HG02798 (cell line): Measurements from ENCODE around the gene ADAMTS4.
"Not testable (repeated sequence)": the region's sequence is repeated elsewhere in the genome, so short reads cannot be mapped to it uniquely, and the experiment has no call there.

ENCODE experiments used
- ATAC-seq: cut with Tn5 transposase; IDR thresholded peaks from one replicate; pipeline ENCODE4 v1.9.1; 2021; ENCODE audit warnings: mild to moderate bottlenecking; ENCODE audit not compliant: unreplicated experiment, poor library complexity

ADAMTS4 gene, protein sequence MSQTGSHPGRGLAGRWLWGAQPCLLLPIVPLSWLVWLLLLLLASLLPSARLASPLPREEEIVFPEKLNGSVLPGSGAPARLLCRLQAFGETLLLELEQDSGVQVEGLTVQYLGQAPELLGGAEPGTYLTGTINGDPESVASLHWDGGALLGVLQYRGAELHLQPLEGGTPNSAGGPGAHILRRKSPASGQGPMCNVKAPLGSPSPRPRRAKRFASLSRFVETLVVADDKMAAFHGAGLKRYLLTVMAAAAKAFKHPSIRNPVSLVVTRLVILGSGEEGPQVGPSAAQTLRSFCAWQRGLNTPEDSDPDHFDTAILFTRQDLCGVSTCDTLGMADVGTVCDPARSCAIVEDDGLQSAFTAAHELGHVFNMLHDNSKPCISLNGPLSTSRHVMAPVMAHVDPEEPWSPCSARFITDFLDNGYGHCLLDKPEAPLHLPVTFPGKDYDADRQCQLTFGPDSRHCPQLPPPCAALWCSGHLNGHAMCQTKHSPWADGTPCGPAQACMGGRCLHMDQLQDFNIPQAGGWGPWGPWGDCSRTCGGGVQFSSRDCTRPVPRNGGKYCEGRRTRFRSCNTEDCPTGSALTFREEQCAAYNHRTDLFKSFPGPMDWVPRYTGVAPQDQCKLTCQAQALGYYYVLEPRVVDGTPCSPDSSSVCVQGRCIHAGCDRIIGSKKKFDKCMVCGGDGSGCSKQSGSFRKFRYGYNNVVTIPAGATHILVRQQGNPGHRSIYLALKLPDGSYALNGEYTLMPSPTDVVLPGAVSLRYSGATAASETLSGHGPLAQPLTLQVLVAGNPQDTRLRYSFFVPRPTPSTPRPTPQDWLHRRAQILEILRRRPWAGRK

DNA sequence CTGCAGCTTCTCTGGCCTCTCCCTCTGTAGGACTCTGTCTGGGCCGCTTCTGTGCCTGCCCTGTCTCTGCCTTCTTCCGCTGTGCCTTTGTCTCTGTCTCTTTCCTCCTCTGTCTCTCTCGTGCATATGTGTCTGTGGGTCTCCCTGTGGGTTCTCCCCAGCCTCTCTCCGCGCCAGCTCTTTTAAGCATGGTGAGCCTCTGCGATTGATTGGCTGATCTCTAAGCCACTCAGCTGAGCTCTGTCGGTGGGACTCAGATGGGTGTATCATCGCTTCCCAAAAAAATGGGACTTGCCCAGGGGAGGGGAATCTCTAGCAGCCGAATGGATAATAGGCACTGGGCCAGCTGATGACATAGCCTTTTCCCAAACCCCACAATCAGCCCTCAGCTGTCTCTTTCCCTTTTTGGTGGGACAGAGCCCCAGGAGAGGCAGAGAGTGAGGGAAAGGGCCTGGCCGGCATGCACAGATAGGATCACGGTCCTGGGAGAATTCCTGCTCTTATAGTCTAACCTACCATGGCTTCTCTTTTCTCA, at the start of gene ADAMTS4:
TSS of gene ADAMTS4 (minus strand) at position 158 of the 535 bp plus-strand sequence. CDS start 427 bp downstream, outside the sequence.
- no peak for ATAC-seq

DNA sequence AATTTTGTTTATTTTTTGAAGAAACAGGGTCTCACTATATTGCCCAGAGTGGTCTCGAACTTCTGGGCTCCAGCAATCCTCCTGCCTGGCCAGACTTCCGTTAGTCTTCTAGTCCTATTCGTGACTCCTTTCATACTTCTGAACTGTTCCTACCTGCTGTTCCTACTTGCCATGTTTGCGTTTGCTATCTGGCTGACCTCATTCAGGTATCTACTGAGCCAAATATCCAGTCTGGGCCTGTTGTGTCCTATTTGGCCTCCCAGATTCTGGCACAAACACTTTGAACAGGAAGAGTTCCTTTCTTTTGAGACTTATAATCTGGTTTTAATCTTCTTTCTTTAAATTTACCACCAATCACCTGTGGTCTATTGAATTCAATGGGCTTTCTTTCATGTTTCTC, 46.0 kb upstream of the ADAMTS4 start:
- no peak for ATAC-seq

DNA sequence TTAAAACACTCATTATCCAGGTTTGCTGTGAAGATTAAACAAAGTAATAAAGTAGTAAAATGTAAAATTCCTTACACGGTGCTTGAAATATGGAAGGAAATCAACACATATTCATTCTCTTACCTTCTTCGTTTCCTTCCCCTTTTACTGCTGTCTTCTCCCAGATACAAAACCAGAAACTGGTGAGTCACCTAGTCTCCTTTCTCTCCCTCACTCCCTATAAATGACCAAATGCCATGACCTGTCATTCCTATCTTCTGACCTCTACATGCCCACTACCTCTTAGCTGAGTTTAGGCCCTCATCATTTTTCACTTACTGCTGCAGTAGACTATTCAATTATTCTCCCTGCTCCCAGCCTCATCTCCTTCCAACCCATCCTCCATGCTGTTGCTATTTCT, 43.5 kb upstream of the ADAMTS4 start:
- ATAC-seq = no peak

DNA sequence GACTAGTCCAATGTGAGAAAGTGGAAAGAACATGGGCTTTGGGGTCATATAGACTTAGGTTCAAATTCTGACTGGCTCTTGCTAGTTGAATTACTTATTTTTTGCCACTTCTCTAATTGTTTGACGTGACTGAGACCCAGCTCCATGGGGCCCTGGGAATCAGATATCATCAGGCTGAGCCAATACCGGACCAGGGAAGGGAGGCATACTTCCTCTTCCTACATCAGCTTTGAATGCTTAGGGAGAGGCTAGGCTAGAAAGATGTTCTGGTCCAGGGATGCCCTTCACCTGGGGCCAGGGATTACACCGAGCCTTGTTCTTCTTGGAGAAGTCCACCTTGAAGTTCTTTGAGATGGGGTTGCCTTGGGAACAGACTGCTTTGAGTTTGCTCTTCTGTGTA, 42.8 kb upstream of the ADAMTS4 start:
- no peak for ATAC-seq

DNA sequence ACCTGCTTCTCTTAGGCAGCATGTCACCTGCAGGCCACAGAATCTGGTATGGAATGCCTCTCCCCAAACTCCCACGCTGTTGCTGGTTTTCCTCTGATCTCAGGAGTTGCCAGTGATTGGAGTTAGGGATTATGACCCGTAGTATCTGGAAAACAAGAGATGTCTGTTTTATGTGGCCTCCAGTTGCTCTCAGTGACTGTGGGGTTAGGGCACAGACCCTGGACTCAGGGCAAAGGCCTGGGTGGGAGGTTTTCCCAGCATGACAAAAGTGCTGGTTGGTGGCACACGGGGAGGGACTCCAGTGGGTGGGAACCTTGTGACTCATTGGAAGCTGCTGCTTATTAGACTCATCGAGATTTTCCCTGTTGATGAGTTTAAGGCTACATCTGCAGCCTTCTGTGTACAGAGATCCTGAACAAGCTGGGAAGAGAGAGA, 39.2 kb upstream of the ADAMTS4 start, which contains the start of gene NR1I3:
TSS of gene NR1I3 (minus strand) at position 165 of the 435 bp plus-strand sequence. CDS start 1,638 bp downstream, outside the sequence.
- ATAC-seq = no peak

DNA sequence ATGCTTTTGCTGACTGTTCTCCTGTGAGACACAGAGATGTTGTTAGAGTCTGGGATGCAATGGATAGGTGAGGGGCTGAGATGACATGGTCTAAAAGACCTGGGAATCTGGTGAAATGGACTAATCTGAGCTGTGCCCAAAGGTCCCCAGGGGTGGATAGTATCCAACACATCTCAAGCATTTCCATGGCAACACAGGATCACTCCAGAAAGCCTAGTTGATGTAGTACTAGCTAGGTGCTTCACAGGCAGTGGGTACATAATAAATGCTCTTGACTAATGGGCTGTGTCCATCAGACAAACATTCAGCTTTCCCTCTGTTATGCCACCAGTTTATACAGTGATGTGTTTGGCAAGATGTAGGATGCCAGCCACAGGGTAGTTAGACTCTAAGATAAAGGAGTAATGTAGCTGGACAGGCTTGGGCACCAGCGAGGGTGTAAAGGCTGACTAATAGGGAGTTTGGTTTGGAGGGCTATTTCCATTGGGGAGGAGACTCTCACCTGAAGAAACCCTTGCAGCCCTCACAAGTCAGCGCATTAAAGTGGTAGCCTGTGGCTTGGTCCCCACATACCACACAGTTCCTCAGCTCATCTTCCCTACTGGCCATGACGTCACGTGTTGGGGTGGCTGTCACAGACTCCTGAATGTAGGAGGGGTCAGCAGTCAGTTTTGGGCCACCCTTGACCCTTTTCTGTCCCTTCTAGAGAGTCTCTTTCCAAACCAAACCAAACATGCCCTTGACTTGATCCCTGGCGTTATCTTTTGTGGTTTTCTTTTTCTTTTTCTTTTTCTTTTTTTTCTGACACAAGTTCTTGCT, 37.3 kb upstream of the ADAMTS4 start:
- no peak for ATAC-seq

DNA sequence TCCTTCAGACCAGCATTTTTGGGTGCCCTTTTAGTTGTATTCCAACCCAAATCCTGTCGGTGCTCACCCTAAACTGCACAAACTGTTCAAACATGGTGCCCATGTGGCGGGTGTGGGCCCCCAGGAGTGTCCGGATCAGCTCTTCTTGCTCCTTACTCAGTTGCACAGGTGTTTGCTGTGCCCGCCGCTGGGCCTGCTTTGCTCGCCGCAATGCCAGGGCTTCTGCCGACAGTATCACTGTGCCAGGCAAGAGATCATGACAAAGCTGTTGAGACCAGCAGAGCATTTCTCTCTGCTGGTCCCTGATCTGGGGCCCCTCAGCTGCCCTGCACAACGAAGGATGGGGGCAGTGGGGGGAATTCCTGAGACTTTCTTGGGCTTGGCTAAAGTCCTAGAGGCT, 34.2 kb upstream of the ADAMTS4 start:
- no peak for ATAC-seq

DNA sequence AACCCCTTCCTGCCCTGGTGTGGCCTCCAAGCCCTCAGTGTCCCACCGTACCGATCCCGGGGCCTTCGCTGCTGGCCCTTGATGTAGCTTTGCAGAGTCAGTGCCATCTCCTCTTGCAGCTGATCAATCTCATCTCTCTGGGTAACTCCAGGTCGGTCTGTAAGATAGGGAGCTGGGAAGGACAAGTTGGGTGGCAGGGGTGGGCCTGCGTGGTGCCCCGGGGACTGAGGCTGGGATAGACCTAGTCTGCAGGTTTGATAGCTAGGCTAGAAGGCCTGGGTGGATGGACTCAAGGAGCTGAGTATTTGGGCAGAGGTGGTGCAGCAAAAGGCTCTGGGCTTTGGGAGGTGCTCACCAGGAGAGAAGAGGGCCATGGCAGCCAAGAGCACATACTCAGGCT, 31.9 kb upstream of the ADAMTS4 start:
- ATAC-seq = no peak

DNA sequence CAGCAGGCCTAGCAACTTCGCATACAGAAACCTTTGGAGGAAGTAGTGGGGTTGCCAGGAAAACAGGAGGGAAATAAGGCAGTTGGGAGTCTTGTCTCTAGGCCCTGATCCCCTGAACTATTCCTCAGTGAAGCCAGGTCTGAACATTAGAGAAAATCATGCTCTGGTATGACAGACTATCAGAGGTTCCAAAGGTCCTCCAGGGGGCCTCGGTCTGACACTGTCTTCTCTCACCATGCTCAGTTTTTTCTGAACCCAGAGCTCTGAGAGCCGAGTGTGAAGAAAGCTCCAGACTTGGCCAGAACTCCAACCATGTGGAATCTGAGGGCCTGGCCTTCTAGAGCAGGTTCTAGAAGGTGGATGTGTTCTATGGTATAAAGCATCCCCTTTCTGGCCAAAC, 31.0 kb upstream of the ADAMTS4 start:
- ATAC-seq = no peak

DNA sequence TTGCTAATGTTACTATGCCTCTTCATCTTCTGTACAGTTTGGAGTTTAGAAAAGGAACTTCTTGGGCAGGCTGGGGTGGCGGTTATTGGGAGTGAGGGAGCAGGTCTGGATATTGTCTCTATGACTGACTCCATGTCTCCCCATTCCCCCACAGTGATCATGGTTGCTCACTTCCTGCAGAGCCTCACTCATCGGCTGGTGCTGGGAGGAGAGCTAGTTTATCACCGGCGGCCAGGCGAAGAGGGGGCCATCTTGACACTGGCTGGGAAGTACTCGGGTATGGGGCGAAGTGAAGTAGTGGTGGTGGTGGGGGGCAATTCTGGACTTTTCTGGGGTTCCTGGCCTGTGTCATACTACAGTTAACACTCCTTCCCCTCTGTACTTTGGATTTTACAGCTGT, 29.2 kb upstream of the ADAMTS4 start:
- no peak for ATAC-seq

DNA sequence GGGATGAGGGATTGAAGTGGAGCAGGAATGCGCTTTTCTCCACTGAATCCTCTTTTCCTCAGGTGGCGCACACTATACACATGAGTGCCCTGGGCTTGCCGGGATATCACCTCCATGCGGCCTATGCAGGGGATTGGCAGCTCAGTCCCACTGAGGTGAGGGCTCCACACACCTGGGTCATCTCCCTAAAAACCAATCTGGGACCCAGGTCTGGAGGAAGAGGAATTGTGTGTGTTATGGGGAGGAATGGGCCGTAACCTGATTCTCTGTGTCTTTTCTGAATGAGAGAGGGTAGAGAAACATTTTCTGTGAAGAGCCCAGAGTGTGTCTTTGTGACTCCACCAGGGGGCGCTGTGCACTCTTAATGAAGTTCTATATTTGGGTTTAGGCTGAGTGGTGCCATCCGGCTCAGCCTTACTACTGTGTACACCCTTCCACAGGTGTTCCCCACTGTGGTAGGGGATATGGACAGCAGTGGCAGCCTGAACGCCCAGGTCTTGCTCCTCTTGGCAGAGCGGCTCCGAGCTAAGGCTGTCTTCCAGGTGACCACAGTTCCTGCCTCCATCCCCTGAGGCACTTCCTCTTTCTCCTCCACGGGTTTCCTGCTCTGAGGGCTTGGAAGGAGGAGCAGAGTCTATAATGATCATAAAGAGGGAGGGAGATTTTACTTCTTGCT, 28.5 kb upstream of the ADAMTS4 start:
- ATAC-seq = peak; percentile 28

DNA sequence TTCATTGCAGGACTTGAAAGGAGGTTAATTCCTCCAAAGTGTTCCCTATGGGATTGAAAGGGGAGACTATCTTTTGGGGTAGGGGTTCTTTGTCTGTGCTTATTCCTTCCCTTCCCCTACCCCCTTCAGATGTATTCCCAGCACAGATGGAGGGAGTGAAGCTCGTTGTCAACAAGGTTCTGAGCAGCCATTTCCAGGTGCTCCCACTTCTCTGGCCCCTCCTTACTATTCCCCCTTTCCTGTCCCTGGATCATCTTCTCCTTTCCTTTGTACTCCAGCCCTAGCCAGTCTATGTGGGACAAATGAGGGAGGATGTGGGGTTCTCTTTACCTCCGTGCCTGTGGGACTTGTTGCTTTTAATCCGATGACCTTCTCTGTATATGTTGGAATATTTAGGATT, 27.9 kb upstream of the ADAMTS4 start:
- no peak for ATAC-seq

DNA sequence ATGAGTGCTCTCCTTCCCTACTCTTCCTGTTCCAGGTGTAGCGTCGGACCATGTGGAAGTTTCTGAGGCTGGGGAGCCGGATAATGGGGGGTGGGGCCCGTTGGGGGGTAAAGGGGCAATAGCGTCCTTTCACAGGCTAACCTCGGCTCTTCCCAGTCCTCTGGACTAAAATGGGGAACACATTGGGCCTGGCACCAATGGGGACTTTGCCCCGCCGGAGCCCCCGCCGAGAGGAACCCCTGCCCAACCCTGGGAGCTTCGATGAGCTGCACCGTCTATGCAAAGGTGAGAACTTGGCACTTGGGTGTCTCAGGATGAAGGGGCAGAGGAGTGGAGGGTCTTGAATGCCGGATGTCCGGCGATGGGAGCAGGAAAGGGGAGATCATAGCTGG, 27.5 kb upstream of the ADAMTS4 start:
- ATAC-seq = no peak

DNA sequence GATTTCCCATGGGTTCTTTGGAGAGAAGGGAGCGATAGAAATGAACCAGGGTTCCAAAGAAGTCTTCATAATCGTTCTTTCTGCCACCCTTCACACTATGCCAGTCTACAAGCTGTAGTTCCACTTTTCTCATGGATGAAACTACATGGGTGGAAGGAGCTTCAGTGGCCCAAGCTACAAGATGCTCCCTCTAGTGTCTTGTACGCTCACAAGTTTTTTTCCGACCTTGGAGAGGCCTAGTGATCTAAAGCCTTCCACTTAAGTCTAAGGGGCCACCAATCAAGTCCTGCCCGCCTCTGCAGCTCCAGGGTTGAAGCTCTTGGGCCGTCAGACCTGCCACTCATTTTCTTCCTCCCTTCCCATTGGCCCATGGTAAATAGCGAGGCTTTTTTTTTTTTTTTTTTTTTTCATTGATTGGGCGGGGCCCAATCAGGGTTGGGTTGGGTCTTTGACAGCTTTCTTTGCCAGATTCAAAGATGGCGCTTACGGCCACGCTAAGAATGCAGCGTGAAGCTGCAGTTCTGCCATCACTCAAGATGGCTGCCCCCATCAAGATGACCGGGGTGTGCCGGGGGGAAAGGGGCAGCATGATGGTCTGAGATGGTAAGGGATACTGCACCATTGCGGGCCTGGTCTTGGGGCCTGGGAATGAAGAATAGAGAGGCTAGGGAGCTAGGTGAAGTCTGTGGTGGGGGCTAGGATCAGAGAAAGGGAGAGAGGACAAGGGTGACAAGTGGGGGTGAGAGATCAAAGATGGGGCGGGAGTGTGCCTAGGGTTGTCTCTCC, 26.9 kb upstream of the ADAMTS4 start, which contains the start of gene TOMM40L:
TSS of gene TOMM40L (plus strand) at position 527 of the 786 bp plus-strand sequence. CDS start 430 bp downstream, outside the sequence.
- ATAC-seq = peak; percentile 98

DNA sequence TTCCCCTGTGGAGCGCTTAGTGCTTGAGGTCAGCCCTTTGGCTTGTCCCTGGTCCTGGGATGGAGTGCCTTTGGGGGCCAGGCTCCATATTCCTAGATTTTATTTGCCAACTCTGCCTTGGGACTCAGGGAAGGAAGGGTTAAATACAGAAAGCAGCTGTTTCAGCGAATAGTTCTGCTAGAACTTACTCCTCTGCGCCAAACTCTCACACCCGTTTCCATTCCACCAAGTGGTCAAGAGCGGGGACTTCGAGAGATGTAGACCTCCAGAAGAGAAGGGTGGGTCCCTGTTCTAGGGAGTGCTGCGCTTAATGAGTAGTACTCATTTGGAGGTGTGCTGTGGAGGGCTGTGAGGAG, 26.3 kb upstream of the ADAMTS4 start:
- no peak for ATAC-seq

DNA sequence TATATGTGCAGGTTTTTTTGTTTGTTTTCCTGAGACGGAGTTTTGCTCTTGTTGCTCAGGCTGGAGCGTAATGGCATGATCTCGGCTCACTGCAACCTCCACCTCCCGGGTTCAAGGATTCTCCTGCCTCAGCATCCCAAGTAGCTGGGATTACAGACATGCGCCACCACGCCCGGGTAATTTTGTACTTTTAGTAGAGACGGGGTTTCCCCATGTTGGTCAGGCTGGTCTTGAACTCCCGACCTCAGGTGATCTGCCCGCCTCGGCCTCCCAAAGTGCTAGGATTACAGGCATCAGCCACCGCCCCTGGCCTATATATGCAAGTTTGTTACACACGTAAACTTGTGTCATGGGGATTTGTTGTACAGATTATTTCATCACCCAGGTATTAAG, 25.8 kb upstream of the ADAMTS4 start:
- ATAC-seq = not testable (repeated sequence)

DNA sequence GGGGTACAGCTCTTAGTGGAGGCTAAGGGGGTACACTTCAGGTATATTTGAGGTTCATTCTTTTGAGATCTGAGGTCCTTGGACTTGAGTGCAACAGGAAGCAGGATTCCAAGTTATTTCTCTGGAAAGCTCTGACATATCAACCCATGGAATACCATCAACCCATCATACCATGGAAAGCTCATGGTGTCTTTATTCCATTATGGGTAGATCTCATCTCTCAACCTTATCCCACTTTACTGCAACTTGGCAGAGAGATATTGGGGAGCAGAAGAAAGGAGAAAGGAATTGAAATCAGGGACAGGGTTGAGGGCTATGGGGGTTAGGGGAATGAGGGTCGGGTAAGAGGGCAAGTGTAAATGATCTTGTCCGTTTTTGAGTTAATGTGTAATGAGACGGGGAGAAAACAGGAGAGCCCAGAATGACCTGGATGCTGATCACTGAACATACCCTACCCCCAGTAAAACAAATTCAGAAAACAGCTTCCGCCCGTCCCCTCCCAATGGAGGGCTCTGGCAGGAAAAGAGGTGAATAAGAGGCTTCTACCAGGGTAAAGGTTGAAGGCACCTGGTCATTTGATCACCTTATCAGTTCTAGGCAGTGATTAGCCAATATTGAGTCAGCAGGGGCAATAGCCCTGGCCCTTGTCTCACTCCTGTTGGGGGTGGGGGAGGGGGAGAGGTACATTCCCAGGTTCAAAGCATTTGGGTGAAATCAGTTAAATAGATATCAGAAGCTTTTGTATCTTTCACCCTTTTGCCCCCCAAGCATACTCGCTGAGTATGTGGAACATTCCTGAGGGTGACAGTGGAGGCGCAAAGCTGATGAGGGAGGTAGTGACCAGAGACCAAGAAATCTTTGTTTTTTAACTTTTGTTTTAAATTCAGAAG, 25.2 kb upstream of the ADAMTS4 start:
- ATAC-seq = no peak
